ENCODE measurements around the gene PCMTD2.

Gene PCMTD2

DNA sequence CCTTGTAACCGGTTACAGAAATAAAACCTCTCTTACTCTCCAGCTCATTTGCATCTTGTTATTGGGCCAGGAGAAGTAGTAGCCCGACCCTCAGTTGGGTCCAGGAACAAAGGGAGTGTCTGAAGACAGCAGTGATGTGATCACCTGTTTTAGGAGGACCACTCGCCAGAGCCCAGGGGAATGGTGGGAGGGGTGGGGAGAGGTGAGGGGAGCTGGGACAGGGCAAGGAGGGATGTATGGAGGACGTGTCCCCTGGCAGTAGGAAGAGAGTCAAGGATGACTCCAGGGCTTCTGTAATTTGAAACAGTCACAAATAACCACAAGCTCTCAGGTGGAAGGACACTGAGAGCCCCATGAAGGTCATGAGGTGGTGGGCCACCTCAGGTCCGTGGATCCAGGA, 1.4 kb upstream of the PCMTD2 start:
- Histone ChIP-seq H3K9ac (ENCODE audit: low read length) (no peak overlapping the region), H3K4me3 (ENCODE audit: low read depth in 1 of 2, low read length in 2 of 2) (no peak overlapping the region), H3K36me3 (ENCODE audit: insufficient read depth, low read length) (no peaks in the 10 kb centered on the region), H3K4me1 (ENCODE audit: insufficient read depth, low read length) (peaks cover 11% of the 10 kb centered on the region), H3K9me3 (ENCODE audit: low read length) (no peaks in the 10 kb centered on the region), H3K27me3 (ENCODE audit: control insufficient read depth in 1 of 2, insufficient read depth in 2 of 2, low read length in 2 of 2) (no peaks in the 10 kb centered on the region), H3K27ac (ENCODE audit: low read depth, low read length) (no peak overlapping the region)

- no peaks in the 10 kb centered on the region for H3K27me3 ChIP-seq (ENCODE audit: control insufficient read depth in 1 of 2, insufficient read depth in 2 of 2, low read length in 2 of 2)
- peaks cover 11% of the 10 kb centered on the region for H3K4me1 ChIP-seq (ENCODE audit: insufficient read depth, low read length)
- peak overlapping the region; percentile 70 to 80 for H3K4me3 ChIP-seq (ENCODE audit: low read depth in 1 of 2, low read length in 2 of 2)
- peak overlapping the region; percentile 79 for H3K27ac ChIP-seq (ENCODE audit: low read depth, low read length)
- H3K36me3 ChIP-seq (ENCODE audit: insufficient read depth, low read length) = no peaks in the 10 kb centered on the region
- H3K9ac ChIP-seq (ENCODE audit: low read length) = peak overlapping the region; percentile 34
- no peaks in the 10 kb centered on the region for H3K9me3 ChIP-seq (ENCODE audit: low read length)
Measured at GRCh38 chr20:64254571-64255360, 782 bp upstream of the PCMTD2 start.

DNA sequence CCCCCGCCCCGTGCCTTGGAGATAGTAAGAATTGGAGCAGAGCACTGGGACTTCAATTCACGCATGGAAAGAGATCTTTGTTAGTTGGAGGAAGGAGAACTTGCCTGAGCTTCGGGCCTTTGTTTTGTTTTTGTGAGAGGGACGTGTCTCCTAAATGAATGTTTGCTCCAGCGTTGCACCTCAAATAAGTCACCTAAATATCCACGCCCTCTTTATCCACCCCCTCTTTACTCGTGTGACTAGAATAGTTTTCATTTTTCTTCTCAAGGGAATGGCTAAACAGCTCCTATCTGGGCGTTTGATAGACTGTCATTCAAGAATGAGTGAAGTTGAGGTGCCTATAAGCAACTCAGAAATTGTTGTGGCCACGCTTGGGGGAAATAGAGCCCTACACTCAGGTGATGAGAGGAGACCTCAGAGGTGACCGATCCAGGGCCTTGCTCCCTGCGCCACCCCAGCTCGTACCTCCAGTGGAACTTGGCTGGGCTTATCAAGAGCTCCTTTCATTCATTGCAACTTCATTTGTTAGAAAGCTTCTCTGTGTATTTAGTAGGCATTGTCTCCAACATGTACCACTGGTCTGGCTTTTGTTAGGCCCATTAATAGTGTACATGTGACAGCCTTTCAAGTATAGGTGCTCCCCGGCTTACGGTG, 861 bp downstream of the PCMTD2 start:
- Histone ChIP-seq H3K4me3 (ENCODE audit: low read depth in 1 of 2, low read length in 2 of 2) (peak overlapping the region; percentile 76 to 80), H3K27me3 (ENCODE audit: control insufficient read depth in 1 of 2, insufficient read depth in 2 of 2, low read length in 2 of 2) (no peaks in the 10 kb centered on the region)

GRCh38 chr20:64257107-64257757, 1.7 kb downstream of the PCMTD2 start:
- H3K4me3 ChIP-seq (ENCODE audit: low read depth in 1 of 2, low read length in 2 of 2) = peak overlapping the region in 1 of 2 donors; percentile 76
- H3K27ac ChIP-seq (ENCODE audit: low read depth, low read length) = no peak overlapping the region
- H3K9me3 ChIP-seq (ENCODE audit: low read length) = no peaks in the 10 kb centered on the region
- no peak overlapping the region for H3K9ac ChIP-seq (ENCODE audit: low read length)
- H3K27me3 ChIP-seq (ENCODE audit: control insufficient read depth in 1 of 2, insufficient read depth in 2 of 2, low read length in 2 of 2) = no peaks in the 10 kb centered on the region
- H3K4me1 ChIP-seq (ENCODE audit: insufficient read depth, low read length) = peaks cover 22% of the 10 kb centered on the region
- no peaks in the 10 kb centered on the region for H3K36me3 ChIP-seq (ENCODE audit: insufficient read depth, low read length)

More for the DNA sequence above, 861 bp downstream of the PCMTD2 start:
- Histone ChIP-seq H3K27ac (ENCODE audit: low read depth, low read length) (peak overlapping the region; percentile 78), H3K9me3 (ENCODE audit: low read length) (no peaks in the 10 kb centered on the region), H3K36me3 (ENCODE audit: insufficient read depth, low read length) (no peaks in the 10 kb centered on the region), H3K4me1 (ENCODE audit: insufficient read depth, low read length) (peaks cover 22% of the 10 kb centered on the region), H3K9ac (ENCODE audit: low read length) (peak overlapping the region; percentile 49)

DNA sequence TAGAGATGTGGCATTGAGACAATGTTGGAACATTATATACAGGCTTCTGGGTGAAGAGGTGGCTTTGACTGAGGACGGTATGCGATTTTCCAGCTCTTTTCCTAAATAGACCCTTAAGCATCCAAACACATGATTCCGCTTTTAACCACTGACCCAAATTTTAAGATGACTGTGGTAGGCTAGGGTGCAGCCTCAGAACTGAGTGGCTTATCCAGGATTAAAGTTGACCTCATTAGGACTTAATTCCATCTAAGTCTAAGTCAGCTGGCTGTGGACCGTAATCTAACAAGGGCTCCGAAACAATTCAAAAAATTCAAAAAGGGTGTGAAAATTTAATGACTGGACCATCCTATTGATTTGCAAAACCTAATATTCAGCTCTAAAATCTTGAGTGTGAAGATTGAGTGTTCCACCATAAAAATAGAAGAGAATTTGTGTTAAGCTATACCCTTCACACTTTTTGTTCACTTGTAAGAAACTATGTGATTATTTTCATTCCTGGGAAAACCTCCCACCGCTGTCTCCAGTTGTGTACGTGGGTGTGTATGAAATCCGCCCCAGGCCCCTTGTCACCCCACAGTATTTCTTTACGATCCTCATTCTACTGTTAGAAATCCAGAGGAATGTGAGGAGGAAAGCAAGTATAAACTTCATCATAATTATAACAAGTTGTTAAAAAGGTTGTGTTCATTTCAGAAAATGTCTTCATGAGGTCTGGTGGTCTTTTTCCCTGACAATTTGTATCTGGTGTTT, 2.7 kb downstream of the PCMTD2 start:
- no peaks in the 10 kb centered on the region for H3K36me3 ChIP-seq (ENCODE audit: insufficient read depth, low read length)
- no peak overlapping the region for H3K4me3 ChIP-seq (ENCODE audit: low read depth in 1 of 2, low read length in 2 of 2)
- no peaks in the 10 kb centered on the region for H3K27me3 ChIP-seq (ENCODE audit: control insufficient read depth in 1 of 2, insufficient read depth in 2 of 2, low read length in 2 of 2)
- H3K4me1 ChIP-seq (ENCODE audit: insufficient read depth, low read length) = peaks cover 22% of the 10 kb centered on the region
- no peak overlapping the region for H3K27ac ChIP-seq (ENCODE audit: low read depth, low read length)
- no peak overlapping the region for H3K9ac ChIP-seq (ENCODE audit: low read length)
- no peaks in the 10 kb centered on the region for H3K9me3 ChIP-seq (ENCODE audit: low read length)

DNA sequence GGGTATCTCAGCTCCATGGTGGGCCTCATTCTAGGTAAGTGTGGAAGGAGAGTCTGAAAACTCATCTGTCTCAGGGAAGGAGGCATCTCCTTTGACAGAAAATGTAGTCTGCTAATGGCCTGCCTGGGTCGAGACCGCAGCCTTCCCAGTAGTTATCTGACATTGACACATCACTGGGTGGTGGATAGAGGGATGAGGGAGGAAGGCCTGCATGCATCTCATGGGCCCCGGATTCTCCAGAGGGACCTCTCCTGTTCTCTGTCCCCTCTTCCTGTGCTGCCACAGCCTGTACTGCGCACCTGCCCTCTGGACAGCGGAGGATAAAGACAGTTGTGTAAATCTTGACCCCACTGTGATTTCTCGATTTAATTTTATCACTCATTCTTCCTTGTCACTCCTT, 4.7 kb downstream of the PCMTD2 start:
- no peak overlapping the region for H3K27ac ChIP-seq (ENCODE audit: low read depth, low read length)
- no peak overlapping the region for H3K9ac ChIP-seq (ENCODE audit: low read length)

DNA sequence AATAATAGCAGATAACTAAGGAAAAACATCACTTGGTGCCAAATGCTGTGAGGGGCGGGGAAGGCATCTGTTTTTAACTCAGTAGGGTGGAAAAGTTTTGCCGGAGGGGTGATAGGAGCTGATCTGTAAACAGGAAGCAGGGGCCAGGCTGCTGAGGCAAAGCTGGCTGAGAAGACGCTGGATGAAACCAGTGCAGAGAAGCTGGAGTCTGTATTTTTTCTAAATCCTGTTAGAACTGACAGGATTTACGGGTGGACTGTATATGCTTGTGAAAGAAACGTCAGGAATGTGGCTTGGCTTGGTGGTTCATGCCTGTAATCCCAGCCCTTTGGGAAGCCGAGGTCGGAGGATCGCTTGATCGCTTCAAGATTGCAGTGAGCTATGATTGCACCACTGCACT, 5.6 kb downstream of the PCMTD2 start:
- Histone ChIP-seq H3K9ac (ENCODE audit: low read length) (no peak overlapping the region), H3K4me1 (ENCODE audit: insufficient read depth, low read length) (peaks cover 21% of the 10 kb centered on the region), H3K9me3 (ENCODE audit: low read length) (no peaks in the 10 kb centered on the region), H3K27ac (ENCODE audit: low read depth, low read length) (no peak overlapping the region), H3K4me3 (ENCODE audit: low read depth in 1 of 2, low read length in 2 of 2) (no peak overlapping the region), H3K36me3 (ENCODE audit: insufficient read depth, low read length) (peaks cover 4% of the 10 kb centered on the region), H3K27me3 (ENCODE audit: control insufficient read depth in 1 of 2, insufficient read depth in 2 of 2, low read length in 2 of 2) (no peaks in the 10 kb centered on the region)

More for the DNA sequence above, 4.7 kb downstream of the PCMTD2 start:
- Histone ChIP-seq H3K27me3 (ENCODE audit: control insufficient read depth in 1 of 2, insufficient read depth in 2 of 2, low read length in 2 of 2) (no peaks in the 10 kb centered on the region), H3K9me3 (ENCODE audit: low read length) (no peaks in the 10 kb centered on the region), H3K36me3 (ENCODE audit: insufficient read depth, low read length) (peaks cover 1% of the 10 kb centered on the region), H3K4me1 (ENCODE audit: insufficient read depth, low read length) (peaks cover 22% of the 10 kb centered on the region), H3K4me3 (ENCODE audit: low read depth in 1 of 2, low read length in 2 of 2) (no peak overlapping the region)

GRCh38 chr20:64264091-64264490, 8.5 kb downstream of the PCMTD2 start:
- no peaks in the 10 kb centered on the region for H3K9me3 ChIP-seq (ENCODE audit: low read length)
- H3K36me3 ChIP-seq (ENCODE audit: insufficient read depth, low read length) = peaks cover 15% of the 10 kb centered on the region
- H3K27ac ChIP-seq (ENCODE audit: low read depth, low read length) = no peak overlapping the region
- peaks cover 10% of the 10 kb centered on the region for H3K4me1 ChIP-seq (ENCODE audit: insufficient read depth, low read length)
- no peak overlapping the region for H3K4me3 ChIP-seq (ENCODE audit: low read depth in 1 of 2, low read length in 2 of 2)
- H3K9ac ChIP-seq (ENCODE audit: low read length) = no peak overlapping the region
- H3K27me3 ChIP-seq (ENCODE audit: control insufficient read depth in 1 of 2, insufficient read depth in 2 of 2, low read length in 2 of 2) = no peaks in the 10 kb centered on the region

GRCh38 chr20:64265201-64265600, 9.7 kb downstream of the PCMTD2 start:
- Histone ChIP-seq H3K9ac (ENCODE audit: low read length) (no peak overlapping the region), H3K9me3 (ENCODE audit: low read length) (no peaks in the 10 kb centered on the region), H3K4me3 (ENCODE audit: low read depth in 1 of 2, low read length in 2 of 2) (no peak overlapping the region), H3K27me3 (ENCODE audit: control insufficient read depth in 1 of 2, insufficient read depth in 2 of 2, low read length in 2 of 2) (no peaks in the 10 kb centered on the region), H3K27ac (ENCODE audit: low read depth, low read length) (no peak overlapping the region), H3K4me1 (ENCODE audit: insufficient read depth, low read length) (peaks cover 8% of the 10 kb centered on the region), H3K36me3 (ENCODE audit: insufficient read depth, low read length) (peaks cover 15% of the 10 kb centered on the region)

DNA sequence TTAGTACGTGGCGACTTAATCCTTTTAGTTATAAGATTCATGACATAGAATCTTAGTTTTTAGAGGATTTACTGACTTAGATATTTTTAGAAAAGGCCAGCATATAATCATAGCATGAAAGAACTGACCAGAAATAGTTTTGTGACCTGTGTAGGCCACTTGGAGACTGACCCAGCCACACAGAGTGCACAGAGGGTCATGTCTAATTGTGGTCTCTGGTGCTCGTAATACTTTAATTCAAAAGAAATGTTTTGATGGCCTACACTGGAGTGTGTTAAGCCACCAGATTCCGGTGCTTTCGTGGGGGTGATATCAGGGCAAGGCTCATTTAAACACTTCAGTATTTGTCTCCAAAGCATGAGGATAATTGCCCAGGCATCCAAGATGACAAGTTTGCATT, 11.4 kb downstream of the PCMTD2 start:
- no peak overlapping the region for H3K27ac ChIP-seq (ENCODE audit: low read depth, low read length)
- H3K36me3 ChIP-seq (ENCODE audit: insufficient read depth, low read length) = peaks cover 15% of the 10 kb centered on the region
- no peak overlapping the region for H3K4me3 ChIP-seq (ENCODE audit: low read depth in 1 of 2, low read length in 2 of 2)
- H3K9ac ChIP-seq (ENCODE audit: low read length) = no peak overlapping the region
- no peaks in the 10 kb centered on the region for H3K9me3 ChIP-seq (ENCODE audit: low read length)
- H3K27me3 ChIP-seq (ENCODE audit: control insufficient read depth in 1 of 2, insufficient read depth in 2 of 2, low read length in 2 of 2) = no peaks in the 10 kb centered on the region
- H3K4me1 ChIP-seq (ENCODE audit: insufficient read depth, low read length) = no peaks in the 10 kb centered on the region

GRCh38 chr20:64268174-64268573, 12.6 kb downstream of the PCMTD2 start:
- H3K9ac ChIP-seq (ENCODE audit: low read length) = no peak overlapping the region
- peaks cover 17% of the 10 kb centered on the region for H3K36me3 ChIP-seq (ENCODE audit: insufficient read depth, low read length)
- H3K27me3 ChIP-seq (ENCODE audit: control insufficient read depth in 1 of 2, insufficient read depth in 2 of 2, low read length in 2 of 2) = no peaks in the 10 kb centered on the region
- no peak overlapping the region for H3K27ac ChIP-seq (ENCODE audit: low read depth, low read length)
- no peaks in the 10 kb centered on the region for H3K4me1 ChIP-seq (ENCODE audit: insufficient read depth, low read length)
- H3K4me3 ChIP-seq (ENCODE audit: low read depth in 1 of 2, low read length in 2 of 2) = no peak overlapping the region
- H3K9me3 ChIP-seq (ENCODE audit: low read length) = no peaks in the 10 kb centered on the region

All from muscle layer of colon (tissue), 2 donors.